OCI-LY3 (cell line): ENCODE measurements around the gene STH.

ENCODE experiments used
- H2AFZ ChIP-seq: fragments of 200-600, 300-600 bp; shearing (Covaris generic); 2 replicates; pipeline ENCODE4 v1.6.0; 2014; ENCODE audit warnings: antibody characterized with exemption, low read depth, low read length
- H3K27ac ChIP-seq: fragments of 200-600, 300-600 bp; sonication (generic); 2 replicates; pipeline ENCODE4 v1.5.1; 2014; ENCODE audit warnings: mild to moderate bottlenecking, low read length, moderate library complexity, mixed read lengths
- H3K27me3 ChIP-seq: fragments of 200-600, 300-600 bp; sonication (generic); 2 replicates; pipeline ENCODE4 v1.6.1; 2014; ENCODE audit warnings: low read depth, low read length, mixed read lengths
- H3K36me3 ChIP-seq: fragments of 200-600, 300-600 bp; sonication (generic); replicated peaks from 2 replicates; pipeline ENCODE3; 2014; ENCODE audit warnings: low read depth, low read length, mixed read lengths
- H3K4me1 ChIP-seq: fragments of 300-600, 200-600 bp; sonication (generic); 2 replicates; pipeline ENCODE4 v1.6.1; 2014; ENCODE audit warnings: low read length, mixed read lengths
- H3K4me2 ChIP-seq: fragments of 200-600, 300-600 bp; sonication (generic); 2 replicates; pipeline ENCODE4 v1.6.1; 2014; ENCODE audit warnings: low read length, mixed read lengths
- H3K4me3 ChIP-seq: fragments of 300-600, 200-600 bp; sonication (generic); 2 replicates; pipeline ENCODE4 v1.5.1; 2014; ENCODE audit warnings: antibody characterized with exemption, mild to moderate bottlenecking, low read length, moderate library complexity
- H3K79me2 ChIP-seq: fragments of 300-600, 200-600 bp; shearing (Covaris generic); 2 replicates; pipeline ENCODE4 v1.6.1; 2014; ENCODE audit warnings: mild to moderate bottlenecking, low read length, mixed read lengths
- H3K9ac ChIP-seq: fragments of 300-600, 200-600 bp; shearing (Covaris generic); 2 replicates; pipeline ENCODE4 v1.6.0; 2014; ENCODE audit warnings: mild to moderate bottlenecking, low read length, moderate library complexity
- H3K9me3 ChIP-seq: fragments of 200-600, 300-600 bp; shearing (Covaris generic); 2 replicates; pipeline ENCODE4 v1.6.1; 2014; ENCODE audit warnings: low read length, mixed read lengths; ENCODE audit not compliant: insufficient read depth
- H4K20me1 ChIP-seq: fragments of 200-600, 300-600 bp; sonication (generic); 2 replicates; pipeline ENCODE4 v1.6.1; 2016; ENCODE audit warnings: low read length, mixed read lengths; ENCODE audit not compliant: insufficient read depth
- EZH2phosphoT487 ChIP-seq: fragments of 200-600 bp; shearing (Covaris generic); IDR thresholded peaks from 2 replicates; pipeline ENCODE4 v1.6.1; 2018; ENCODE audit warnings: antibody characterized with exemption, mixed run types, low read depth
- TF ChIP-seq, protein P1 (sequence below): fragments of 200-600, 300-600 bp; sonication (generic); IDR thresholded peaks from 2 replicates; pipeline ENCODE4 v1.5.1; 2014; ENCODE audit warnings: antibody characterized with exemption, low read length, low read depth

The STH gene

DNA sequence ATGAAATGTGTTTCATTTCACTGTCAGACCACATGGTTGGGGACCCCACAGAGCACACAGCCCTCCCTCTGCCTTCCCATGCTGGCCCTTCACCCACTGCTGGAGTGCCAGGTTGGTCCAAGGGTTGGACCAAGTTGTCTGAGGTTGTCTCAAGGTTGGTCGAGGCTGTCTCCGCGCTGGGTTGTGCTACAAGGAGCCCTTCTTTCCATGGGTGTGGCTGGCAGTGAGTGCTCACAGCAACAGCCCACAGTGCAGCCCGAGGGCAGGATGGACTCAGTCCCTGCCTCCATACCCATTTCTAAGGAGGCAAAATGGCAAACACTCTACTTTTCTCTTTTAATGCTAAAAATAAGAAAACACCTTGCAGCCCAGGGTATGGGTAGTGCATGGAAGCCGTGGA, 35.8 kb upstream of the STH start:
- Histone ChIP-seq H3K9ac (no peak overlapping the region), H2AFZ (no peak overlapping the region), H3K79me2 (no peaks in the 10 kb centered on the region), H3K36me3 (no peaks in the 10 kb centered on the region), H4K20me1 (no peaks in the 10 kb centered on the region), H3K4me1 (no peaks in the 10 kb centered on the region), H3K9me3 (no peaks in the 10 kb centered on the region), H3K4me2 (no peak overlapping the region), H3K27ac (no peak overlapping the region), H3K4me3 (no peak overlapping the region), H3K27me3 (peaks cover 22% of the 10 kb centered on the region)
- TF ChIP-seq, protein P1, sequence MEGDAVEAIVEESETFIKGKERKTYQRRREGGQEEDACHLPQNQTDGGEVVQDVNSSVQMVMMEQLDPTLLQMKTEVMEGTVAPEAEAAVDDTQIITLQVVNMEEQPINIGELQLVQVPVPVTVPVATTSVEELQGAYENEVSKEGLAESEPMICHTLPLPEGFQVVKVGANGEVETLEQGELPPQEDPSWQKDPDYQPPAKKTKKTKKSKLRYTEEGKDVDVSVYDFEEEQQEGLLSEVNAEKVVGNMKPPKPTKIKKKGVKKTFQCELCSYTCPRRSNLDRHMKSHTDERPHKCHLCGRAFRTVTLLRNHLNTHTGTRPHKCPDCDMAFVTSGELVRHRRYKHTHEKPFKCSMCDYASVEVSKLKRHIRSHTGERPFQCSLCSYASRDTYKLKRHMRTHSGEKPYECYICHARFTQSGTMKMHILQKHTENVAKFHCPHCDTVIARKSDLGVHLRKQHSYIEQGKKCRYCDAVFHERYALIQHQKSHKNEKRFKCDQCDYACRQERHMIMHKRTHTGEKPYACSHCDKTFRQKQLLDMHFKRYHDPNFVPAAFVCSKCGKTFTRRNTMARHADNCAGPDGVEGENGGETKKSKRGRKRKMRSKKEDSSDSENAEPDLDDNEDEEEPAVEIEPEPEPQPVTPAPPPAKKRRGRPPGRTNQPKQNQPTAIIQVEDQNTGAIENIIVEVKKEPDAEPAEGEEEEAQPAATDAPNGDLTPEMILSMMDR, result no peak
- TF ChIP-seq EZH2phosphoT487, result no peak

DNA sequence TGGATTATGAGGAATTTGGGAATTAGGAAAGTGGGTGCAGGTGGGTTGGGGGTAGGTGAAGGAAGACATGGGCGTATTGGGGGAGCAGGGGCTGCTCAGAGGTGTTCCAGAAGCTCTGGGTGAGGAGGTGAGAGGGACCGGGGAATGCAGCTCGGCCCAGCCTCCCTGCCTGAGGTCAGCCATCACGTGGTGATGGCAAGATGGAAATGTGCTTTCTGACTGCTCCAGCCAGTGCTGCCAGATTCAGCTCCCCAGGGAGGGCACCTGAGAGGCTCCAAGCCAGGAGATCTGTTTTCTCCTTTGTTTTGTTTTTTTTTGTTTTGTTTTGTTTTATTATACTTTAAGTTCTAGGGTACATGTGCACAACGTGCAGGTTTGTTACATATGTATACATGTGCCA, 35.2 kb upstream of the STH start:
- H3K4me1 ChIP-seq, result no peaks in the 10 kb centered on the region
- H3K79me2 ChIP-seq, result no peaks in the 10 kb centered on the region
- H3K9me3 ChIP-seq, result no peaks in the 10 kb centered on the region
- peaks cover 25% of the 10 kb centered on the region for H3K27me3 ChIP-seq
- no peaks in the 10 kb centered on the region for H3K36me3 ChIP-seq
- no peaks in the 10 kb centered on the region for H4K20me1 ChIP-seq
- H2AFZ ChIP-seq, result no peak overlapping the region
- no peak overlapping the region for H3K27ac ChIP-seq
- TF ChIP-seq EZH2phosphoT487, result no peak
- TF ChIP-seq, protein P1, result no peak
- H3K9ac ChIP-seq, result no peak overlapping the region
- H3K4me2 ChIP-seq, result no peak overlapping the region
- no peak overlapping the region for H3K4me3 ChIP-seq

DNA sequence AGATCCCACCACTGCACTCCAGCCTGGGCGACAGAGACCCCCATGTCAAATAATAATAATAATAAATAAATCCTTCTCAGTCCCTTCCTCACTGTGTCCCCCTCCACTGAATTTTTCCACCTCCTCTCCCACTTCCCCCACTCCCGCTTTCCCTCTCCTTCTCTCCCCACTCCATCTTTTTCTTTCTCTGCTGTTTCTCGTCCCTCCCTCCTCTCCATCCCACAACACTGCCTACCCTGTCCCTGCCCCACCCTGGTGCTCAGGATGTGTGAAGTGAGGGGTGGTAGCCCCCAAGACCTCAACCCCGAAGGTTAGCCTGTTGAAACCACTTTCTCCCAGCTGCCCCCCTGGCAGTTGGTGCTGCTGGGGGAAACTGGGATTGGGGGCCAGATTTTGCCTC, 34.4 kb upstream of the STH start:
- no peak overlapping the region for H2AFZ ChIP-seq
- peaks cover 25% of the 10 kb centered on the region for H3K27me3 ChIP-seq
- H3K36me3 ChIP-seq, result no peaks in the 10 kb centered on the region
- no peaks in the 10 kb centered on the region for H3K79me2 ChIP-seq
- TF ChIP-seq EZH2phosphoT487, result no peak
- no peaks in the 10 kb centered on the region for H4K20me1 ChIP-seq
- H3K4me1 ChIP-seq, result no peaks in the 10 kb centered on the region
- H3K4me2 ChIP-seq, result no peak overlapping the region
- H3K4me3 ChIP-seq, result no peak overlapping the region
- H3K9me3 ChIP-seq, result no peaks in the 10 kb centered on the region
- no peak overlapping the region for H3K9ac ChIP-seq
- H3K27ac ChIP-seq, result no peak overlapping the region

DNA sequence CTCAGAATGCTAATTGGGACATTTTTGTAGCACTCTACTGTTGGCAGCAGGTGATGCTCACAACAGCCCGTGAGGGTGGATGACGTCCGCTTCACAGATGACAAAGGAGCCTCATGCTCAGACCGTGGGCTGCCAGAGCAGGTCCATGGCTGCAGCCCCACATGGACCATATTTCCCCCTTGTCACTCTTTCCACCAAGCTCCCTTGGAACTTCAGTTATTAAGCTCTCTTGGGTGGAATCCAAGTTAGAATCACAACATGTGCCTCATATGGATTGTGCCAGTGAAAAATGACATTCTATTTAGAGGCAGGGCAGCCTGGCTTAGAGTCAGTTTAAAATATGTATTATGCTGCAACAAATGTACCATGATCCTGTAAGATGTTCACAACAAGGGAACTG, 33.2 kb upstream of the STH start:
- H3K9me3 ChIP-seq, result no peaks in the 10 kb centered on the region
- peaks cover 25% of the 10 kb centered on the region for H3K27me3 ChIP-seq
- no peaks in the 10 kb centered on the region for H3K36me3 ChIP-seq
- no peaks in the 10 kb centered on the region for H4K20me1 ChIP-seq
- H3K4me2 ChIP-seq, result no peak overlapping the region
- no peak overlapping the region for H2AFZ ChIP-seq
- H3K27ac ChIP-seq, result no peak overlapping the region
- TF ChIP-seq, protein P1, result no peak
- no peak for TF ChIP-seq EZH2phosphoT487
- H3K4me1 ChIP-seq, result no peaks in the 10 kb centered on the region
- no peak overlapping the region for H3K9ac ChIP-seq
- no peaks in the 10 kb centered on the region for H3K79me2 ChIP-seq
- no peak overlapping the region for H3K4me3 ChIP-seq
